ENCODE measurements around the gene EIF6. TPM values are rescaled to one million over a fixed set of nuclear protein-coding genes. Genes with fewer than 3 reads are reported as not detected.

EIF6 gene
- polyA plus RNA-seq, 1 donor = 126 TPM

GRCh38 chr20:35281506-35282101 is 3.0 kb downstream of the EIF6 start:
- no peak for DNase-seq

DNA sequence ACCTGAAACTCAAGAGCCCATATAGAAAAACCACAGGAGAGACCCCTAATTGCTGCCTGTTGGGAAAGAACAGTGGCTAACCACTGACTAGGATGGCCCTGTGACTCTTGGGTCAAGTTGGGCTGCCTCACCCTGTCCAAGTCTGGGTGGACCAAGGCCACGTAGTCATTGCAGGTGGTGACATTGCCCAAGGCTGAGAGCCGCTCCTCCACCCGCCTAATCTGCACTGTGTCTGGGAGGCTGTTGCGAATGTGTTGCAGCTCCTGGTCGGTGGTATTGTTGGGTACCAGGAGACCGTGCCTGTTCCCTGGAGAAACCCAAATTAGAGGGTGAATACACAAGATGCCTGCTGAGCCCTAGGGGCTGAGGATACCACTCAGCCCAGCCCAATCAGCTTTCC is 4.0 kb downstream of the EIF6 start:
- DNase-seq = no peak

DNA sequence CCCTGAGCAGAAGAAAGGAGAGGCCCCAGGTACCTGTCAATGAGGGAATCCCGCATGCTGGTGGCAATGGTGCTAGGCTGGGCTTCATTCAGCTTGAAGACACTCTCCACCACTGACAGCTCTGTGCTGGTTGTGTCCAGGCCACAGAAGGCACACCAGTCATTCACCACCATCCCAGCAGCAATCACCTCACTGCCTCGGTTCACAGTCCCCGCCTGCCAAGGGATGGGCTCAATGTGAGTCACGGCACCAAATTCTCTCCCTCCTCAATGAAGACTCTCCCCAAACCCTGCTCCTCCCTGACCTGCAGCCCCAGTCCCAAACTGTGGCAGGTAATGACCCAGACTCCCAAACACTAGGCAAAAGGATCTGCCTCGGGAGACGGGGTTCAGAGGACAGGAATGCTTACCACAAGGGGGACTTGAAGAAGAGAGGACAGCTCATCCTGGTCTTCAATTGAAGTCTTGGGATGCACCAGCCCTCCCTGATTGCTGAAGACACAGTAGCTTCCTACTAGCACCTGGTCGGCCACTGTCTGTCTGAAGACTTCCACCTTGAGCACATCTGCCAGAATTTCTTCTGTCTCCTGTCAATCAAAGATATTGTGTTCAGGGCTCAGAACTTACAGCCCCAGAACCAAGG is 4.9 kb downstream of the EIF6 start:
- no peak for DNase-seq

- no peak for DNase-seq
Measured at GRCh38 chr20:35279040-35279439, 5.5 kb downstream of the EIF6 start.

DNA sequence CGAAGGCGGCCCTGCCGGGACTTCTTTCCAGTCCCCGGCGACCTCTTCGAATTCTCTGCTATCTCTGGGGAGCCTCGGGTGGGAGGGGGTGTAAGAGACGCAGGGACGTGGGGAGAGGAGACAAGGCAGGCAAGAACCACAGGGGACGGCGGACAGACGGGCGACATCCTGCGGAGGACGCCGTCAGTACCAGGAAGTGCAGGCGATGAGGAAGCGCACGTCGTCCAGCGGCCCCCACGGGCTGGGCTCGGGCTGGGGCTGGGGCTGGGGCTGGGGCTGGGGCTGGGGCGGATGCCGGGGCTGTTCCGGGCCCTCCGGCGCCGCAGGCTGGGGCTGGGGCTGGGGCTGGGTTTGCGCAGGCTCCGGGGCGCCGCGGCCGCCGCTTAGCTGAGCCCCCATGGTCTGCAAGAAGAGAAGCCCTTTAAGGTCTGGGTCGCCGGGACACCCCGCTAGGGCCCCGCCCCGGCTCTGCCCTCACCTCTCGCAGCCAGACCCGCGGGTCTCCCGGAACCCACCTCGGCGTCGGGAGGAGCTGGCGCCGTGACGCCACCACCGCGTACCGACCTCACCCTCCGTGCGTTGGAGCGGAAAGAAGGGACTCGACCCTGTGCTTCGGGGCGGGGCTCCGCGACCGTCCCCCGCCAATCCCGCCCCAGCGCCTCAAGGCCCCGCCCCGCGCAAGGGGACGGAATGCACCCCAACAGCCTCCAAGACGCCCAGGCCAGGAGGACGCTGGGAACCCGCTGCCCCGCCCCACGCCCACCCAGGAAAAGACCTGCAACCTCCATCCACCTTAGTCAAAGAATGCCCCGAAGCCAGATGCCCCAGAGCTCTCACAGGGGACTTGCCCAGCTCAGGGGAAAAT is 6.8 kb downstream of the EIF6 start, which contains the start of gene MMP24OS:
Gene MMP24OS, minus strand, starts transcription at position 592 of the 865 bp plus-strand sequence. Its CDS starts 193 bp downstream, at position 399.
- peak; percentile 88 for DNase-seq

DNA sequence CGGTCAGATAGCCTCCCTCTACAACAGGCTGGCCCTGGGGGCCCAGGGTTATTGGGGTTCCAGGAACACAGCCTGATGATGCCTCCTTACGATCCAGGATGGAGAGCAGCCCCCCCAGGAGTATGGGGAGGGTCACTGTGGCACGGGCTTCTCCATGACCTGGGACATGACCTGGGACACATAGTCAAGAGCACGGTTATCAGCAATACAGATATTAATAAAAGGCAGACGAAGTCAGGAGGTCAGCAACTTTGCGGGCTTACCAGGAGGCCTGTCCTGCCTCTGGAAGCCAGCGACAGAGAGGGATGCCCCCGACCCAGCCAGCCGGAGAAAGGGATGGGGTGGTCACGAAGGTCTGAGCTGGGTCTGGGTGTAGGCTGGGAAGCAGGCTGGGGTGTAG is 7.4 kb downstream of the EIF6 start:
- no peak for DNase-seq

DNA sequence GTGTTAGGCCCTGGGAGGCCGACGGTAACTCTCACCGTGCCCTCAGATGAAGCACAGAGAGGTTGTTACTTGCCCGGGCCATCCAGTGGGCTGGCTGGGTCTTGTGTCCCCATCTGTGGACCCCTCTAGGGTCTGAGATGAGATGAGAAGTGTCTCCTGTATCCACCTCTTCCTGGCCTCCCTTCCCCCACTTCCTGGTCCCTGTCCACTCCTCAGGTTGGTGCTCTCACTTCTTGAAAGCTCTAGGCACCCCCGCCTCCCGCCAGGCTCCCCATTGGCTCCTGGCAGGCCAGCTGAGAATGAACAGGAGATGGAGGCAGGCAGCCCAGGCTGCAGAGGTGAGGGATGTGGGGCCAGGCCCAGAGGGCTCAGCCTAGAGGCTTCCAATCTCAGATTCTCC is 8.2 kb downstream of the EIF6 start:
- DNase-seq = no peak

GRCh38 chr20:35275741-35276251 is 8.8 kb downstream of the EIF6 start:
- no peak for DNase-seq

- DNase-seq = no peak
Measured at GRCh38 chr20:35274172-35275092, 10.1 kb downstream of the EIF6 start.

- no peak for DNase-seq
Measured at GRCh38 chr20:35273449-35274171, 11.0 kb downstream of the EIF6 start.

- no peak for DNase-seq
Measured at GRCh38 chr20:35271904-35272303, 12.7 kb downstream of the EIF6 start.

GRCh38 chr20:35271073-35271882 is 13.3 kb downstream of the EIF6 start:
- DNase-seq = no peak

DNA sequence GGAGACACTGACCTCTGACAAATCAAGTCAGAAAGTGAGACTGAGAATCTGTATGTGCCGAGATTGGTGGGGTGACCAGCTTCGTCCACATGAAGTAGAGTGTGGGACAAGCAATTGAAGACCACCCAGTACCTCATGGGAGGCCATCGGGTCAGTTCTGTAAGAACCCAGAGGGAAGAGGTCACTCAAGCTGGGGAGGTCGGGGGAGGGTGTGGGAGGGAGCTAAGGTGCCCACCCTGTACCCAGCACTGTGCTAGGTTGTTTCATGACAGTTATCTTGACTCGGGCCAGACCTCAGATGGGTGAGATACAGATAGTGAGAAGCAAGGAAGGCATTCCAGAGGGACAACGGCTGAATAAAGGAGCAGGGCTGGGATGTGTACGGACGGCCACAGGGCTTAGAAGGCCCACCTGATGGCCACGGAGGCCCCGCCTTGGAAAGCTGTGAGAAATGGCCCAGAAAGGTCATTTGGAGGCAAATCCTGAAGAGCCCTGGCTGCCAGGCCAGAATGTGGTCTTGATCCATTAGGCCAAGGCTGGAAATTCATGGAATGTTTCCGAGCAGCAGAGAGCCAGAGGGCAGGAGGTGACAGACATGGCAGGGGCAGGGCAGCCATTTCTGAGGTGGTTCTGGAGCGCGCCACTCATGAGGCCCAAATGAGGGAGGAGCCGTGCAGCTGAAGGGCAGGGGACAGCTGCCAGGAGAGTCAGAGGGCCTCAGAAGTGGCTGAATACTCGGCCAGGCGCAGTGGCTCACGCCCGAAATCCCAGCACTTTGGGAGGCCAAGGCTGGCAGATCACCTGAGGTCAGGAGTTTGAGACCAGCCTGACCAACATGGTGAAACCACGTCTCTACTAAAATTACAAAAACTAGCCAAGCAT is 14.3 kb downstream of the EIF6 start:
- DNase-seq = no peak

- DNase-seq = peak; percentile 57
Measured at GRCh38 chr20:35269055-35269781, 15.4 kb downstream of the EIF6 start.

DNA sequence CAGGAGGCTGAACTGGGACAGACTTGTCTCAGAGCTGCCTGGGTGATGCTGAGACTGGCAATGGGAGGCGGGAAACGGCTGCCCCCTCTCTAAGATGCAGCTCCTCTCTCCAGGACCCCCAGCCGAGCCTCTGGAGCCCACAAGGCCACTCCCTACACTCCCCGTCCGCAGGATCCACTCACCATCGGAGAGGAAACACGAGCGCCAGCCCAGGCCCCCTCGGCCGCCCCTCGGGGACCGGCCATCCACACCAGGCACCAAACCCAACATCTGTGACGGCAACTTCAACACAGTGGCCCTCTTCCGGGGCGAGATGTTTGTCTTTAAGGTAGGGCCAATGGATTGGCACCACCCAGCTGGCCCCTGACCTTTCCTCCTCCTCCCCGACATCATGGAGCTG is 17.5 kb downstream of the EIF6 start:
- DNase-seq = no peak

DNA sequence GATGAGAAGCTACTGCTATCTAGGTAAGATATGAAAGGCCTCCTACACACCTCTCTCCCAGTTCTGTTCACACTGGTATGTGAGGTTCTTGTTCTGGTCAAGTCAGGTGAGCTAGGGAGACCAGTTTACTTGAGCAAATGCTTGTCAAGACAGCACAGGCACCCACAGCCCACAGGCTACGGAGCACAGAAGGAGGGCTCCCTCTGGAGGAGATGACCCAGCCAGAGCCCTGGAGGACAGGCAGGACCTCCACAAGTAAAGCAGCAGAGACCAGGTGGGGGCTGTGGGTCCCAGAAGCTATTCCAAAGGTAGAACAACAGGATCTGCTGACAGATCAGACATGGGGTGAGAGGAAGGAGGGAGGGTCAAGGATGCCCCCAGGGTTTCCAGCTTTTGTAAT is 19.8 kb downstream of the EIF6 start:
- no peak for DNase-seq

- DNase-seq = no peak
Measured at GRCh38 chr20:35263532-35264341, 20.8 kb downstream of the EIF6 start.

All from left kidney (tissue), 2 donors.